RWPE1 (cell line): ENCODE results near the gene LY6G6D.

Experiments used
- CTCF ChIA-PET: fragments of 350-600 bp; sonication (Branson Sonifier 250); formaldehyde crosslinking; extraction: SDS; loops from one replicate; lab custom pipeline; 2021; lab: Yijun Ruan, JAX
- POLR2A ChIA-PET: fragments of 400-600 bp; formaldehyde crosslinking; extraction: SDS; loops from one replicate; lab custom pipeline; 2020; ENCODE audit warnings: antibody characterized with exemption; ENCODE audit not compliant: low non-redundant PET; lab: Yijun Ruan, JAX
- DNase-seq: peaks from one replicate; pipeline ENCODE4 v3.0.0; 2012; ENCODE audit warnings: low spot score
- H3K27ac ChIP-seq: fragments of 450-650 bp; 2 replicates; pipeline ENCODE4 v1.5.1; 2017
- TF ChIP-seq, protein P1 (sequence below): fragments of 450-650 bp; conservative IDR thresholded peaks from 2 replicates; pipeline ENCODE4 v1.5.1; 2017; ENCODE audit warnings: low read depth, mild to moderate bottlenecking

The LY6G6D gene

DNA sequence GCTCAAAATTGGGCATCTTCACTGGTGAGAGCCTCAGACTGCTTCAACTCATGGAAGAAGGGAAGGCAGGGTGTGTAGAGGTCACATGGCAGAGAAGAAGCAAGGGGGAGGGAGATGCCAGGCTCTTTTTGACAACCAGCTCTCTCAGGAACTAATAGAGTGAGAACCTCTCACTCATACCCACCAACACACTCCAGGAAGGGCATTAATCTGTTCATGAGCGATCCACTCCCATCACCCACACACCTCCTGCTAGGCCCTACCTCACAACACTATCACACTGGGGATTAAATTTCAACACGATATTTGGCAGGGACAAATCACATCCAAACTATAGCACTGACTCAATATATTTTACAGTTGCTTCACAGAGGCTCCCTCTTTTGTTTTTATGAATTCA lies 26.7 kb downstream of the LY6G6D start:
- ChIA-PET POLR2A (no interaction called here), CTCF (interaction anchor here (0.6 to 0.7 kb wide), 2 partner anchors 22 to 70 kb away, joined by 3 to 4 read pairs; no protein-coding TSS in a partner anchor)
- H3K27ac ChIP-seq = no peak overlapping the region
- TF ChIP-seq, protein P1, sequence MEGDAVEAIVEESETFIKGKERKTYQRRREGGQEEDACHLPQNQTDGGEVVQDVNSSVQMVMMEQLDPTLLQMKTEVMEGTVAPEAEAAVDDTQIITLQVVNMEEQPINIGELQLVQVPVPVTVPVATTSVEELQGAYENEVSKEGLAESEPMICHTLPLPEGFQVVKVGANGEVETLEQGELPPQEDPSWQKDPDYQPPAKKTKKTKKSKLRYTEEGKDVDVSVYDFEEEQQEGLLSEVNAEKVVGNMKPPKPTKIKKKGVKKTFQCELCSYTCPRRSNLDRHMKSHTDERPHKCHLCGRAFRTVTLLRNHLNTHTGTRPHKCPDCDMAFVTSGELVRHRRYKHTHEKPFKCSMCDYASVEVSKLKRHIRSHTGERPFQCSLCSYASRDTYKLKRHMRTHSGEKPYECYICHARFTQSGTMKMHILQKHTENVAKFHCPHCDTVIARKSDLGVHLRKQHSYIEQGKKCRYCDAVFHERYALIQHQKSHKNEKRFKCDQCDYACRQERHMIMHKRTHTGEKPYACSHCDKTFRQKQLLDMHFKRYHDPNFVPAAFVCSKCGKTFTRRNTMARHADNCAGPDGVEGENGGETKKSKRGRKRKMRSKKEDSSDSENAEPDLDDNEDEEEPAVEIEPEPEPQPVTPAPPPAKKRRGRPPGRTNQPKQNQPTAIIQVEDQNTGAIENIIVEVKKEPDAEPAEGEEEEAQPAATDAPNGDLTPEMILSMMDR = no peak
- DNase-seq = no peak

DNA sequence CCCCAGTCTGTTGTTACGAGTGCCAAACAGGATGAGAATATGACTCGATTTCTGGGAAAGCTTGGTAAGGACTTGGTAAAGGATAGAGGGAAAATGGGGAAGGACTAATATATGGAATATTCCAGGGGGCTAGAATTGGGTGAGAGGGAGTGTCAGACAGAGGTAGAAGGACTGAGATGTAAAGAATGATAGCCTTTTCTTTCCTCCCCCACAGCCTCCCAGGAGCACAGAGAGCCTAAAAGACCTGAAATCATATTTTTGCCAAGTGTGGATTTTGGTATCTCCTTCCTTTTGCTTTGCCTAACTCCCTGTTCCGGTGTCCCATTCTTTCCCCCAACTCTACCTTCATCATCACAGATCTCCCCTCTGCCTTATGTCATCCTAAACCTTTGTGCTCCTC lies 27.7 kb downstream of the LY6G6D start:
- DNase-seq = no peak
- TF ChIP-seq, protein P1 = no peak
- ChIA-PET CTCF (interaction anchor here (0.7 kb wide), 1 partner anchor 19 kb away, joined by 4 read pairs; the partner anchor contains the start of gene MPIG6B), POLR2A (no interaction called here)
- no peak overlapping the region for H3K27ac ChIP-seq

DNA sequence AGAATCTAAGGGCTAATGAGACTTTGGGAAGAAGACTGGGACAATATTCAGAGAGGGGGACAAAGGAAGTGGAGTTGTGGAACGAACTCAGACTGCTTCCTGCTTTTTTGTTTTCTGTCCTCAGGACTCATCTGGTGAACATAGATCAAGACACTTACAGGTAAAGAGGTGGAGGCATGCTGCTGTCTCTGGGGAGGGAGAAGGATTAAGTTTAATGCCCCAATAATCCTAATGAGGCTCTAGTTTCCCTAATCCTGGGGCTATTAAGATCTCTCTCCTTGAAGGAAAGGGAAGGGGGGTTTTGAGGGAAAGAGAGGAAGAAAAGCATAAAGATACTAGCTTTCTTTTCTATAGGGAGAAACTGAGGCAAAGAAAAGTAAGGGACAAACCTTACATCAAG lies 29.3 kb downstream of the LY6G6D start:
- TF ChIP-seq, protein P1 = no peak
- CTCF ChIA-PET = interaction anchor here (1.1 kb wide), 1 partner anchor 9 kb away, joined by 4 read pairs; no protein-coding TSS in a partner anchor
- no peak for DNase-seq
- peak overlapping the region; percentile 20; the same call in 1 of the 2 replicates for H3K27ac ChIP-seq
- POLR2A ChIA-PET = no interaction called here

DNA sequence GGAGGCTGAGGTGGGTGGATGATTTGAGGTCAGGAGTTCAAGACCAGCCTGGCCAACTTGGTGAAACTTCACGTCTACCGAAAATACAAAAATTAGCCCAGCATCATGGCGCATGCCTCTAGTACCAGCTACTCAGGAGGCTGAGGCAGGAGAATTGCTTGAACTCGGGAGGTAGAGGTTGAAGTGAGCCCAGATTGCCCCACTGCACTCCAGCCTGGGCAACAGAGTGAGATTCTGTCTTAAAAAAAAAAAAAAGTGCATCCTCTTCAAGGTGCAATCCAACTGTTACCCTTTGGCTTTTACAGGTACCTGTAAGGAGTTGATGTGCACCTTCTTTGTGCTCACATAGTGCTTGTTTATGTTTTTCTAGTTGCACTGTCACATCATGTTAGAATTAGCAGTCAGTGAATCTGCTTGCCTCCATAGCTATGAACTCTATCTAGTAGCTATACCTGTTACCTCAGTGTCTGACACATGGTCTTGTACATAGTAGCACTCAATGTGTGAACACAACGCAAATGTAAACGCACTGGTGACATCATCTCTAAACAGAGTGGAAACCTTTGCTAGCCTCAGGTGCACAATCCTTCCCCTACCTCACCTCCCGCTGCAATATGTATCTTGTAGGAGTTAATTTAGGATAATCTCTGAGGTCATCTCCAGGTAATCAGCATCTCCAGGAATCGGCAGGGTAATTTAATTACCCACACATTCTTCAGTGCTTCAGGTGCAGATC lies 34.3 kb downstream of the LY6G6D start:
- DNase-seq = no peak
- H3K27ac ChIP-seq = peak overlapping the region; percentile 11; the same call in 1 of the 2 replicates
- CTCF ChIA-PET = interaction anchor here (1.1 kb wide), 1 partner anchor 57 kb away, joined by 3 read pairs; no protein-coding TSS in a partner anchor
- POLR2A ChIA-PET = no interaction called here
- TF ChIP-seq, protein P1 = no peak

DNA sequence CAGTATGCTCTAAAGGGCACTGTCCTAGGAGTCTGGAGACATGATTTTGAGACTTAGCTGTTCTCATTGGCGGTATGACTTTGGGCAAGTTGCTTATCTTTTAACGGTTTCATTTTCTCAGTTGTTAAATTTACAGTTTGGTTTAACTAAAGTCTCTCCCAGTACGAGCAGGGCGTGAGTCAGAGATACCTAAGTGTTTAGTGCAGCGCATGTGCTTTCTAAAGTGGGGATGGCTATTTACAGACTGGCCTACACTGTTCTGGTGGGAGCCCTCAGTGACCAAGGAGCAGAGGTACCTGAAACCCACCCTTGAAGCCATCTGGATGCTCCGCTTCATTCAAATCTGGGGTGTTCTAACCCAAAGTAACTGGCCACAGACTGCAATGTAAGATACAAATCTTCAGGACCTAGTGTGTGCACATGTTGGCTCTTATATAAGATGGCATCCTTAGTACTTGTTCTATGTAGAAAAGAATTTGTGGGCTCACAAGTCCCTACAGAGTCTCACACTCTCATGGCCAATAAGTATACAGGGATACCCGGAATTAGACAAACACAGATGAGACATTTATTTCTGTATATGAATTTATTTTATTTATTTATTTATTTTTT lies 35.4 kb downstream of the LY6G6D start:
- CTCF ChIA-PET = interaction anchor here (1.1 kb wide), 1 partner anchor 58 kb away, joined by 3 read pairs; no protein-coding TSS in a partner anchor
- no peak for DNase-seq
- no peak overlapping the region for H3K27ac ChIP-seq
- POLR2A ChIA-PET = no interaction called here
- TF ChIP-seq, protein P1 = no peak

DNA sequence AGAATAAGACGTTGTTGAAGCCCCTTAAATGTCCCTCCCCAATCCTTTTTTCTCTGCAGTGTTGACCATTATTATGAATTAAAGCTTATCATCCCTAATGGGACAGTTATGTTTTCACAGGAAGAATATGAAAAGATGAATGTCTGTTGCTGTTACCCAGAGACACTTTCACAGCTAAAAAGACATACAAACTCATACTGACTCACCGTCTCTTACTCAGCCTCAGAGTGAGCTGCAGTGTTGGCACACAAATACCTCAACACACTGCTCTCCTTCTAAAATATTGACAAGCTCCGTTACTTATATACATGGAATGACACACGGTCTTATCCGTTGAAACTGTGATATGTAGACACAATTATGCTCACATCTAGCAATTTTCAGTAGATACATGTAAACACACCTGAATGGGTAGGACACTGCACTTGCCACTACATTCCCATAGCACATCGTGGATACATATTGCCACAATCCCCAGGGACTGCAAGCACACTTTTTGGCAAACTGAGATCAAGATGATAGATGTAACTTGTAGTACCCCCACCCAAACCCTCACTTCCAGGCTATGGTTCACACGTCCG lies 37.7 kb downstream of the LY6G6D start:
- H3K27ac ChIP-seq = peak overlapping the region; percentile 51
- CTCF ChIA-PET = interaction anchor here (0.6 to 1.1 kb wide), 3 partner anchors 14 to 43 kb away, joined by 3 to 4 read pairs (median 4); partner anchors contain the start of gene VARS1
- peak; percentile 44 for DNase-seq
- POLR2A ChIA-PET = interaction anchor here (0.9 to 1.1 kb wide), 2 partner anchors 14 to 50 kb away, joined by 3 read pairs; partner anchors contain the start of gene ABHD16A
- TF ChIP-seq, protein P1 = no peak
